ENCODE data around the gene GGACT.
A peak's percentile ranks its signal among the peaks of the same experiment; 100 is the strongest.
"Not testable (repeated sequence)": the region's sequence is repeated elsewhere in the genome, so short reads cannot be mapped to it uniquely, and the experiment has no call there.

GGACT gene

GRCh38 chr13:100589178-100589725 is 663 bp upstream of the GGACT start:
- no peak overlapping the region for H3K27ac ChIP-seq
- no peak for DNase-seq (ENCODE audit: low spot score)
- TF ChIP-seq CTCF (IDR thresholded peaks at IDR 0.05): no peak
- peak overlapping the region; percentile 88 for H3K4me3 ChIP-seq

GRCh38 chr13:100584896-100585295 is 3.7 kb downstream of the GGACT start:
- no peak overlapping the region for H3K27ac ChIP-seq
- H3K4me3 ChIP-seq: no peak overlapping the region
- no peak for TF ChIP-seq CTCF (IDR thresholded peaks at IDR 0.05)
- DNase-seq (ENCODE audit: low spot score): no peak

- DNase-seq (ENCODE audit: low spot score): no peak
- no peak for TF ChIP-seq CTCF (IDR thresholded peaks at IDR 0.05)
- no peak overlapping the region for H3K4me3 ChIP-seq
- H3K27ac ChIP-seq: no peak overlapping the region
These were observed 7.1 kb downstream of the GGACT start for GRCh38 chr13:100581504-100581903.

- Histone ChIP-seq H3K27ac (no peak overlapping the region), H3K4me3 (no peak overlapping the region)
- no peak for TF ChIP-seq CTCF (IDR thresholded peaks at IDR 0.05)
- no peak for DNase-seq (ENCODE audit: low spot score)
These were observed 7.6 kb downstream of the GGACT start for GRCh38 chr13:100581030-100581429.

GRCh38 chr13:100580045-100580444 is 8.5 kb downstream of the GGACT start:
- TF ChIP-seq CTCF (IDR thresholded peaks at IDR 0.05): no peak
- H3K27ac ChIP-seq: no peak overlapping the region
- no peak overlapping the region for H3K4me3 ChIP-seq
- no peak for DNase-seq (ENCODE audit: low spot score)

- not testable (repeated sequence) for H3K27ac ChIP-seq; H3K4me3 ChIP-seq; DNase-seq (ENCODE audit: low spot score)
These were observed 11.3 kb downstream of the GGACT start for GRCh38 chr13:100577239-100577638.

DNA sequence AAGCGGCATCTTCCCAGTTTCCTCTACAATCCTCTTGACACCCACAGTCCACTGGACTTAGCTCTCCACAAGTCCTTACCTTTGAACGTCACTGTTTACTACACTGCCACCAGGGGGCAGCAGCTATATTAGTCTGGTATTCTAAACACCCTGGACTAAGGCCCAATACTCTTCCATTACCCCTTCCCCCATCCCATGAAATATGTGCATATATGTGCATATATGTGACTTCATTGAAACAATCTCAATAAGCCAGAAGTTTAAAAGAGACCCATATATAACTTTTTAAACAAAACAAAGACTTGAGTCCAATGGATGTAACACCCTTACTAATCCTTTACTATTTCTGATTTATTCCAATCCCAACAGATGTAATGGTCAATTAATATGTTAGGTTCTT is 15.5 kb downstream of the GGACT start:
- TF ChIP-seq CTCF (IDR thresholded peaks at IDR 0.05): no peak
- no peak for DNase-seq (ENCODE audit: low spot score)
- no peak overlapping the region for H3K27ac ChIP-seq
- H3K4me3 ChIP-seq: no peak overlapping the region

DNA sequence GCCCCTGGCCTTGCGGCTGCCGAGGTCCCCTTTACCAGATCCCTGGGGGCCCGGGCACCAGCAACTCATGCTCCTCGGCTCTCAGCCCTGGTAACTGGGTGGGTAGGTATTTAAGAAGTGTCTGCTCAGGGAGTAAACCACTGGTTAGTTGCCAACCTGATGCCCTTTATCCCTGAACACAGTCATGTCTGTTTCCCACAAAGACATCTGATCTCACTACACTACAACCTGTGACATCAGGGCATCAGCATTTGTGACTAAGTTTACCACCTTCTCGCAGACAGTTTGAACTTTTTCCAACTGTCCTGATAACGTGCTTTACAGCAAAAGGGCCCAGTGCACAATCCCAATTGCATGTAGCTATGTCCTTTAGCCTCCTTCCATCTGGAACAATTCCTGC is 22.0 kb downstream of the GGACT start:
- Histone ChIP-seq H3K4me3 (no peak overlapping the region), H3K27ac (no peak overlapping the region)
- no peak for DNase-seq (ENCODE audit: low spot score)
- TF ChIP-seq CTCF (IDR thresholded peaks at IDR 0.05): no peak
